NCI-H1105 (cell line): ENCODE results near the gene IL4I1.

ENCODE experiments used
- DNase-seq: peaks from one replicate; lab custom pipeline; 2025; lab: John Stamatoyannopoulos, UW

The IL4I1 gene

DNA sequence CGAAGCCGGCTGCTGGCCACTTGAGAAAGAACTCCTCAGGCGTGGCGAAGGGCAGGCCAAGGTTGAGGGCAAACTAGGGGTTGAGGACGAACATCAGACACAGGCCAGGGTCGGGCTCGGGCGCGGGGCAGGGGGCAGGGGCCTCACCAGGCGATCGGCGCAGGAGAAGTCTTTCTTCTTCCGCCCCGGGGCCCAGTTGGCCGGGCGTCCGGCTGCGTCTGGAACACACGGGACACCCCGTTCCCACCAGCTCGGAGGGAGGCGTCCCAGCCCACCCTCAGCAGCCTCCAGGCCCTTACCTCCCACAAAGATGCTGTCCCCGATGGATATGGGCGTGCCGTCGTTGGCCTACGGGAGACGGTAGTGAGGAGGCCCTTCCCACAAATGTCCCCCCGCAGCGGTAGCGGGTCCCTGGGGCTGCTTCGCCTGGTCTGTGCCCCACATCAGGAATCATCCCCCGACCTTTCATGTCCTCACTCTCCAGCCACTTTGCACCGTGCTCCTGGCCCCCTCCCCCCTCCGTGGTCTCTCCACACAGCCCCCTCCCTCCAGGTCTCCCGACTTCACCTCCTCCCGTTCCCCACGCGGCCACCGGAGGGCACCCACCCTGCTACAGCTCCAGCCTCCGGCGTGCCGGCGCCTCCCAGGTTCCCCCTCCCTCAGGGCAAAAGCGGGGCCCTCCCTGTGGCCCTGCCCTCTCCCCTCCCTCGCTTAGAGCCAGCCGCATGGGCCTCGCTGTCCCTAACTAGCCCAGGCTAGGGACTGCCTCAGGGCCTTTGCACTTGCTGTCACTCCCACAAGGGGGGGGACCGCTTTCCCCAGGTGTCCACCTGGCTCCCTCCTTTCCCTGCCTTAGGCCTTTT, 34.1 kb downstream of the IL4I1 start:
- DNase-seq: no peak

- no peak for DNase-seq
These were observed 34.9 kb downstream of the IL4I1 start for GRCh38 chr19:49861541-49862378.

DNA sequence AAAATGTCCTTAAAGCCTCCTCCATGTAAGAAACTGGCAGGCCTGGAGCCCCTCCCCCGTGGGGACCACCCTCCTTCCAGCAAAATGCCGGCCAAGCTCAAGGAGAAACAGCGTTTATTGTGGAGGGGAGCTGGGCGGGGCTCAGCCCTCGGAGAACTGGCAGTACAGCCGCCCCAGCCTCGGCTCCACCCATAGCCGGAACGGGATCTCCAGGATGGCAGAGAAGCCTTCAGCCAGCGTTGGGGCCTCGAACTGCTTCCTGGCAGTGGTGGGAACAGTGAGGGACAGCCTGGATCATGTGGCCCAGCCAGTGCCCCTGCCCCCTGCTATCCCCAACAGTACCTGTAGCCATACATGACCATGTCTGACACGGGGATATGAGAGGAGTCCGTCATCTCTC, 35.6 kb downstream of the IL4I1 start:
- DNase-seq: no peak

GRCh38 chr19:49860336-49861102, 36.2 kb downstream of the IL4I1 start:
- DNase-seq: no peak

- no peak for DNase-seq
These were observed 36.9 kb downstream of the IL4I1 start for GRCh38 chr19:49859682-49860335.

DNA sequence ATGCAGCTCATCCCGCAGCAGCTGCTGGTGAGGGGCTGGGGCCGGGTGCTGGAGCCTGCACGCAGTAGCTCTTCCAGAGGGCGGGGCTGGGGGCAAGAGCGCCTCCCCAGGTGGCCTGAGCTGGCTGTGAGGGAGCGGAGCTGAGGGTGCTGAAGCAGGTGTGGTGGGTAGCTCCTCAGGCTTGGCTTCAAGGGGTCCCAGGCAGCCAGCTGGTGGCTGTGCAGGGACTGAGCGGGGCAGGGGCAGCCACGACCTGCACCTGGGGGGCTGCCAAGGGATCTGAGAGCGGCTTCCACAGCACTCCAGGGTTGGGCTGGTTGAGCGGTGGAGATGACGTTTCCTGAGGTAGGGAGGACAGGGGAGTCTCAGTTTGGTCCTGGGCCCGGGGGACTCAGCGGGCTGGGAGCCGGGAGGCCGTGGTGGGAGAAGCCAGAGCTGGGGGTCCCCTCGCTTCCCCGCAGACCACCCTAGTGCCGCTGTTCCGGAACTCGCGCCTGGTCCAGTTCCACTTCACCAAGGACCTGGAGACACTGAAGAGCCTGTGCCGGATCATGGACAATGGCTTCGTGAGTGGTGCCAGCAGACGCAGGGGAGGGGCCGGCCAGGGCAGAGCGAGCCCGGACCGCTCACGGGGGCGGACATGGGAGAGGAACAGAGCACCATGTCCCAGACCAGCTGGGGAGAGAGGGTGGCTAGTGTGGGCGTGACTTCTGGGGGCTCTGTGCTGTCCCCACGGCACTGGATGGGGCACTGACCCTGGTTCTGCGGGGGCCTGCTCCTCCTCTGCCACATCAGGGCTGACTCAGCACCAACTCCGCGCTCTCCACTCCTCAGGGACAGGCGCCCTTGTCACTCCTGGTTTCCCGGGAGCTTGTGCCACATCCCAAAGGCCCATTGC, 38.4 kb downstream of the IL4I1 start:
- no peak for DNase-seq

DNA sequence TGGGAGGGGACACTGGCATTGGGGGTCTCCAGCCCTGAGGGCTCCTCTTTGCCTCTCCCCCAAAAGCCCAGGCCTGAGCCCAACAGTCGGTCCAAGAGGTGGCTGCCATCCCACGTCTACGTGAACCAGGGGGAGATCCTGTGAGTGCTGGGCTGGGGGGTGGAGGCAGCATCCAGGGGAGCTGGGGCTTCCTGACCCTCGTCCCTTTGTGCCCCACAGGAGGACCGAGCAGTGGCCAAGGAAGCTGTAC, 38.9 kb downstream of the IL4I1 start:
- no peak for DNase-seq

- DNase-seq: no peak
These were observed 39.4 kb downstream of the IL4I1 start for GRCh38 chr19:49857061-49857837.

DNA sequence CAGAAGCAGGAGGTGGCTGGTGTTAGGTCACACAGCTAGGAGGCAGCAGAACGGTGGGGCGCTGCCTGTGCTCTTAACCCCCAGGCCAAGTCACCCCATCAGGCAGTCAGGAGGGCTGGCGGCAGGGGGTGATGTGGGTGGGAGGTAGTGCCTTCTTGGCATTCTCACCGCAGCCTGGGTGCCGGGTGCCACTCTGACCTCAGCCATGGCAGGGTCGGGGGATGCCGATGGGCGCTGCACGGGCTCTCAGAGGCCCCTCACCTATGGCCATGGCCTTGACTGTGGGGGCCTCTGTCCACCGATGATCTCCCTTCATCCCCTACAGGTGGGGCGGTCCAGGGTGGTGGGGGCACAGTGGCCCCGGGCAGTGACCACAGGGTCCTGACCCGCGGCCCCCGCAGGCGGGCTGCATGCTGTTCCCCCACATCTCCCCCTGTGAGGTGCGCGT, 40.1 kb downstream of the IL4I1 start:
- DNase-seq: no peak

- no peak for DNase-seq
These were observed 40.8 kb downstream of the IL4I1 start for GRCh38 chr19:49855676-49856573.

- no peak for DNase-seq
These were observed 41.4 kb downstream of the IL4I1 start for GRCh38 chr19:49855277-49855675.

GRCh38 chr19:49854378-49855263, 42.1 kb downstream of the IL4I1 start:
- no peak for DNase-seq

DNA sequence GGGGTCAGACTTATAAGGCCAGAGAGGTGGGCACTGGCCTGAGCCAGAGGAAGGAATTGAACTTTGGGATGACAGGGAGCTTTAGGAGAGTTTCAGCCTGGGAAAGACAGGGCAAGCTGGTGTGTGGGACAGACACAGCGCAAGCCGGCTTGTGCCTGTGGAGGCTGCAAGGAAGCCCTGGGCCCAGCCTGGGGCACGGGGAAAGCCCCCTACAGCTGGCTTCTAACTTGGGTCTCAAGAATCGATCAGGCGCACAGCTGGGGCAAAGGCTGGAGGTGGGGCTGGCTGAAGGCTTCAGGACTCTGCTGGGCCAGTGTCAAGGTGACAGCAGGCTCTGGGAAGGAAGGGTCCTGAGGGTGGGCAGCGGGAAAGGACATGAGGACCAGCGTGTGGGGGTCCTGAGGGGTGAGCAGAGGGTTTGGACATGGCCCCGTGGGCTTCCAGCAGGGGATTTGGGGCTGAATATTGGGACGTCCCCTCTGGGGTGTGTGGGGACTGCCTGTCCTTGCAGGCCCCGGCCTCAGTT, 42.8 kb downstream of the IL4I1 start:
- DNase-seq: no peak

GRCh38 chr19:49852631-49853126, 44.0 kb downstream of the IL4I1 start:
- no peak for DNase-seq

- DNase-seq: no peak
These were observed 45.0 kb downstream of the IL4I1 start for GRCh38 chr19:49851456-49852259.

DNA sequence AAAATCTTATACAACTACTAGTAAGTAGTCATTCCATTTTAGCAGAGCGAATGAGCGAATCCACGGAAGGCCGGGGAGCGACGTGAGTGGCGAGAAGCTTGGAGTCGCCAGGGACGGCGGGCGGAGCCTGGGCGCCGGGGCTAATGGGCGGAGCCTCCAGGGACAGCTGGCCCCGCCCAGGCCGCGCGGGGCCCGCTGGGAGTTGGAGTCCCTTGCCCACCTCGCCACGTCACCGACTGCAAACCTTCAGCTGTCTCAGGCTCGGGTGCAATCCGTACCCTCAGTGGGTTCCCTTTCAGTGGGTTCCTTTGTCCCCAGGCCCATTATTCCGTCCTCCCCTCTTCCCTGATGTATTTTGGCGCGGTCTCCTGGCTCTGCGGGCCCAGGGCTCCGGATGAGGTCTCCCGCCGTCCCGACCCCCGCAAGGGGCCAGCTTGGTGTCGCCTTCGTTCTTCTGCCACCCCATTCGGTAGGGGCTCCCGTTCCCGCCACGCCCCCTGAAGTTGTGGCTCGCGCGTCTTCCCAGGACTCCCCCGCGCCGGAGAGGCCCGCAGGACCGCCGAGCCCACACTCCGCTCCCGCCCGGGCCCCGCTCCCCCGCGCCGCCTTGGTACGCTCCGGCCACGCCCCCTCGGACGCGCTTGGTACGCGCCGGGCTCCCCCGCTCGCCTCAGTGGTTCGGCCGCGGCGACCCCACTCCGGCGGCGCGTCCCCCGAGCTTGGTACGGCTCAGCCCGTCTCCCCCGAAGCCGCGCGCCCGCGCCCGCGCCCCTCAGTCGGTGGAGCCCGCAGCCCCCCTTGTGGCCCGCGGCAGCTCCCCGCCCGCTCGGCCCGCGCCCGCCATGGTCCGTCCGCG, 46.0 kb downstream of the IL4I1 start, which contains the start of gene PTOV1:
TSS of gene PTOV1 (plus strand) at position 673 of the 856 bp plus-strand sequence.
- peak; percentile 90 for DNase-seq
